ENCODE data around the gene SLC23A1.

DNA sequence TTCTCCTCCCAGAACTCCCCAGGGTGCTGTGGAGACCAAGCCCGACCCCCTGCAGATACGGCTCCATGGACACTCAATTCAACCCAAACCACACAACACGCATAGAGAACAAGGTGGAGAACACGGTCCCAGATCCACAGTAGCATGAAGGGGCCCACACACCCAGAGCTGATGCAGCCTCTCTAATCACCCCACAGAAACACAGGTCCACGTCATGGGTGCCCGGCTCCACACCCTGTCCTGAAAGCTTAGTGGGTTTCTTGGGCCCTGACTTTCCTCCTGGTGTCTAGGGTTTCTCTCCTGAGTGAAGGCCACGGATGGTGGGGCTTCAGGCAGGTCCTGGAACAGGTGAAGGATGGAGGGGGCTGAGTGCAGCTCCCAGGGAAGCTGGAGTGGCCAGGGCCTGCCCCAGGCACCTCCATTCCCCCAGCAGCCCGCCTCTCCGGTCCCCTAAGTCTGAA, 1.5 kb upstream of the SLC23A1 start:
- no peak for TF ChIP-seq EP300 (IDR thresholded peaks at IDR 0.05)
- TF ChIP-seq, protein P1, sequence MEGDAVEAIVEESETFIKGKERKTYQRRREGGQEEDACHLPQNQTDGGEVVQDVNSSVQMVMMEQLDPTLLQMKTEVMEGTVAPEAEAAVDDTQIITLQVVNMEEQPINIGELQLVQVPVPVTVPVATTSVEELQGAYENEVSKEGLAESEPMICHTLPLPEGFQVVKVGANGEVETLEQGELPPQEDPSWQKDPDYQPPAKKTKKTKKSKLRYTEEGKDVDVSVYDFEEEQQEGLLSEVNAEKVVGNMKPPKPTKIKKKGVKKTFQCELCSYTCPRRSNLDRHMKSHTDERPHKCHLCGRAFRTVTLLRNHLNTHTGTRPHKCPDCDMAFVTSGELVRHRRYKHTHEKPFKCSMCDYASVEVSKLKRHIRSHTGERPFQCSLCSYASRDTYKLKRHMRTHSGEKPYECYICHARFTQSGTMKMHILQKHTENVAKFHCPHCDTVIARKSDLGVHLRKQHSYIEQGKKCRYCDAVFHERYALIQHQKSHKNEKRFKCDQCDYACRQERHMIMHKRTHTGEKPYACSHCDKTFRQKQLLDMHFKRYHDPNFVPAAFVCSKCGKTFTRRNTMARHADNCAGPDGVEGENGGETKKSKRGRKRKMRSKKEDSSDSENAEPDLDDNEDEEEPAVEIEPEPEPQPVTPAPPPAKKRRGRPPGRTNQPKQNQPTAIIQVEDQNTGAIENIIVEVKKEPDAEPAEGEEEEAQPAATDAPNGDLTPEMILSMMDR (IDR thresholded peaks at IDR 0.05): no peak
- TF ChIP-seq POLR2A (IDR thresholded peaks at IDR 0.05; ENCODE audit: low read depth): no peak
- no peak for TF ChIP-seq POLR2AphosphoS5 (IDR thresholded peaks at IDR 0.05)

All from esophagus muscularis mucosa (tissue), 4 donors.